NCI-H146 treated with DMSO at 0.1 percent for 48 hours (cell line): ENCODE measurements around the gene MTNR1B.

Experiments used
- DNase-seq: peaks from one replicate; lab custom pipeline; 2025; ENCODE audit not compliant: unreplicated experiment; lab: John Stamatoyannopoulos, UW

The MTNR1B gene

DNA sequence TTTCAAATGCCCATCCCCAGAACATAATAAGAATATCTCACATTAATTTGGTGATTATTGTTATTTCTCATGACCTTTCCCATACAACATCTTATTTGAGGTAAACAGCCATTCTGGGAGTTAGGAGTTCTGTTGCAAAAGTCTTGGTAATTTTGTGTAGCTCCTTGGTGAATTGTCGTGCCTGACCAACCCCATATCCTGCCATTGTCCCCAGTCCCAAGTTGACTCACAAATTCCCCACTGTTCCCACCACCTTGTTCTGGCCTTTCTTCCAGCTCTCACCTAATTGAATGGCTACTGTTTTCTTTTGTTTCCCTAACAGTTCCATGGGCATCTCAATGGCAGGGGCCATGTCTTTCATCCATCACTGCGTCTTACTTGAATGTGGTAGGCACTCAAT, 8.0 kb downstream of the MTNR1B start:
- DNase-seq, result no peak

DNA sequence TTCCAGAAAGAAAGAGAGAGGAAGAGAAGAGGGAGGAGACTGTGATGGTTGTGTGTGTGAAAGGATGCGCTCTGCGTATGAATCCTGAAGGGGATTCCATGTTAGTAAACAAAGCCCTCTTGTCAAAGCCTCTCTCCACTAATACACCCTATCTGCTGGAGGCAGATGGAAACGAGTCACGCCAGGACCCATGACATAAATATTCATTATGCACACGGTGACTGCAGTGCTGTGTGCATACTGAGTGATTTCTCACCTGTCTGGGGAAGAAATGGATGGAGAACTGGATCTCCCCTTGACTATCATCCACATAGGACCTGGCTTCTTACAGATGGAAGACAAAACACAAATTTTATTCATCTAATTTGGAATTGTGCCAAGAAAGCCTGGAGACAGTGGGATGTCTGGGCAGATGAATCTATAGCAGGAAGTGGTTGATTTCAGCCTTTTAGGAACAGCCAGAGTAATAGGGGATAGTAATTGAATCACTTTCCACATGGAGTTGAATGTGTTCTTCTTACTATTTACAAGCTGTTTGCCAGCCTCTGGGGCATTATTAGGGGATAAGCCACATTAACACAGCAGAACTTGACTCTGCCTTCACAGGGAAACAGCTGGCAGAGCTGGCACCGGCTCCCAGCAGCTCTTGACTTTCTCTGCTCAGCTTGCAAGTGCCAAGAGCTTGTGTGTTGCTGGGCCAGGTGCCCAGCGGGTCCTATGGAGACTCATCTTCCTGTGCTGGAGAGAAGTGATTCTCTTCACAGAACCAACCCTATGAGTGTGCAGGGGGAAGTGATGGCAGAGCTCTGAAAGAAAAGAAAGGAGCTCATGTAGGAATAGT, 9.0 kb downstream of the MTNR1B start:
- DNase-seq, result peak; percentile 11

DNA sequence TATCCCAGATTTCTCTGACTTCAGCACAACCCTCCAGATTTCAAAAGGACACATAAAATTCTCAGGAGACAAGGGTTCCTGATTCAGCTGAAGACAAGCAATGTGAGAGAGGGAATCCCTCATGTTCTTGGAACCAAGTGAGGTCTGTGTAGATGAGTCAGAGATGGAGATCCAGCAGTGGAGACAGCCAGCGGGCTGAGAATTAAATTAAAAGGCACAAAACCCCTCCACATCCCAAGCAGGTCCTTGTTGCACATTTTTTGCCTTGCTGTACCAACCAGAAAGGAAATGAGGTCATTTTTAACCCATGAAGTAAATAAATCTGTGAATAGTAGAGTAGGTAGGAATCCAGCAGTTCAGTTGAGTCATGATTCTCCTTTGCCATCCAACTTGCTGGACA, 9.7 kb downstream of the MTNR1B start:
- no peak for DNase-seq

DNA sequence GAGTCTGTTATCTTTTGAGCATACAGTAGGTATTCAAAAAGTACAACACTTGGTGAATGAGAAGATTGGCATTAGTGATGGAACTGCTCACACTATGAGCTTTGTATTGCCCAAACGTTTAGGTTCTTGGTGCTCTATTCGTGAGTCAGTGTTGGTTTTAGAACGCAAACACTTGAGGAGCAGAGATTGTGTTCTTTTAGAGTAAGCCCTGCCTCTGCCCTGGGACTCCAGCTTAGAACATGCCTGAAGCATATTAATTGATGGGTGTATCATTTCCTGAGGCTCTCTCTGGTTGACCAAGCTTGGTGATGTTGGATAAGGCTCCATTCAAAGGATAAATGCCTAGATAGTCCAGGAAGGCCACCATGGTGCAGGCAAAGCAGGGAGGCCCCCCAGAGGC, 10.9 kb downstream of the MTNR1B start:
- no peak for DNase-seq

DNA sequence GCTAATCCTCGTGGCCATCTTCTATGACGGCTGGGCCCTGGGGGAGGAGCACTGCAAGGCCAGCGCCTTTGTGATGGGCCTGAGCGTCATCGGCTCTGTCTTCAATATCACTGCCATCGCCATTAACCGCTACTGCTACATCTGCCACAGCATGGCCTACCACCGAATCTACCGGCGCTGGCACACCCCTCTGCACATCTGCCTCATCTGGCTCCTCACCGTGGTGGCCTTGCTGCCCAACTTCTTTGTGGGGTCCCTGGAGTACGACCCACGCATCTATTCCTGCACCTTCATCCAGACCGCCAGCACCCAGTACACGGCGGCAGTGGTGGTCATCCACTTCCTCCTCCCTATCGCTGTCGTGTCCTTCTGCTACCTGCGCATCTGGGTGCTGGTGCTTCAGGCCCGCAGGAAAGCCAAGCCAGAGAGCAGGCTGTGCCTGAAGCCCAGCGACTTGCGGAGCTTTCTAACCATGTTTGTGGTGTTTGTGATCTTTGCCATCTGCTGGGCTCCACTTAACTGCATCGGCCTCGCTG, 12.1 kb downstream of the MTNR1B start:
- no peak for DNase-seq

DNA sequence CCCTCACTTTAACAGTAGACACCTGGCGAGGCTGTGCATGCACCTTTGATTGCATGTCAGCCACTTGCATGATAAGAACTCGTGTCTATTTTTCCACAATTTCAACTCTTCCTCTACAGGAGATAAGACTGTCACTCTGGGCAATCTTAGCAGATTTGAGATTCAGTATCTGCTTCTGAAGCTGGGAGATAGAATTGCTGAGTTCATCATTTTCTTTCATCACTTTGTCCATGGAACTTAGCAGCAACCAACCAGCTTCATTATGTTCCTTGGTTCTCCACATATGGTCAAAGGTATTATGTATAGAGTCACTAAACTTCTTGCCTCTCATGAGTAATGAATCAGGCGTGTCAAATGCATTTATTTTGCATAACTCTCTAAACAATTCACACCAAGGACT, 17.1 kb downstream of the MTNR1B start:
- no peak for DNase-seq

DNA sequence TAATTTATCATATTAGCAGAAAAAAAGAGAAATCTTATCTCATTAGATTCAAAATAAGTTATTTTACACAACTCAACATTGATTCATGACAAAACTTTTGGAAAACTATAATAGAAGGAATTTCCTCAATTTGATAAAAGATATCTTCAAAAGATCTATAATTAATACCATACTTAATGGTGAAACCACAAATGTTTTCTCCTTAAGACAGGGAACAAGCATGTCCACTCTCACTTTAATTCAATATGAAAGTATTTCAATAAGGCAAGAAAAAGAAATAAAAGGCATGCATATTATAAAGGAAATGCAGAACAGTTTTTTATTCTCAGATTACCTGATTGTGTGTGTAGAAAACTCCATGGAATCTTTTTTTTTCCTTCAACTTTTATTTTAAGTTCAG, 23.6 kb downstream of the MTNR1B start:
- no peak for DNase-seq

DNA sequence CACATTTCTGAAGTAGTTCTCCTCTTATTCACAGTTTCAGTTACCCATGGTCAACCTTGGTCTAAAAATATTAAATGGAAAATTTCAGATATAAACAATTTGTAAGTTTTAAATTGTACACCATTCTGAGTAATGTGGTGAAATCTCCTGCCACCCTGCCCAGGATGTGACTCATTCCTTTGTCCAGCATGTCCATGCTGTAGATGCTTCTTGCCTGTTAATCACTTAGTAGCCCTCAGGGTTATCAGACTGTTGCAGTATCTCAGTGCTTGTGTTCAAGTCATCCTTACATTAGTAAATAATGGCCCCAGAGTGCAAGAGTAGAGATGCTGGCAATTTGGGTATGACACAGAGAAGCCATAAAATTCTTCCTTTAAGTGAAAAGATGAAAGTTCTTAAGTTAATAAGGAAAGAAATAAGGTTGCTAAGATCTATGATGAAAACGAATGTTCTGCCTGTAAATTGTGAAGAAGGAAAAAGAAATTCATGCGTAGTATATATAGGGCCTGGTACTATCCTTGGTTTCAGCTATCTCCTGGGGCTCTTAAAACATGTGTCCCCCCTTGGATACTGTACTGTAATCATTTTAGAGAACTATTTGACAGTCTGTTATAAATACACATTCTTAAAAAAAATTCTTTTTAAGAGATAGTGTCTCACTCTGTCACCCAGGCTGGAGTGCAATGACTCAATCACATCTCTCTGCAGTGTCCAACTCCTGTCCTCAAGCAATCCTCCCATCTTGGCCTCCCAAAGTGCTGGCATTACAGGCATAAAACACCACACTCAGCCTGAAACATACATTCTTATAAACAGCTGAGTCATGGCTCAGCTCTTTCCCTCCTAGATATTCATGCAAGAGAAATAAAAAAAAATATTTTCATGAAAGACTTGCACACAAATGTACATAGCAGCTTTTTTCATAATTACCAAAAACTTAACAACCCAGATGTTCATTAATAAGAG, 31.3 kb downstream of the MTNR1B start:
- no peak for DNase-seq

DNA sequence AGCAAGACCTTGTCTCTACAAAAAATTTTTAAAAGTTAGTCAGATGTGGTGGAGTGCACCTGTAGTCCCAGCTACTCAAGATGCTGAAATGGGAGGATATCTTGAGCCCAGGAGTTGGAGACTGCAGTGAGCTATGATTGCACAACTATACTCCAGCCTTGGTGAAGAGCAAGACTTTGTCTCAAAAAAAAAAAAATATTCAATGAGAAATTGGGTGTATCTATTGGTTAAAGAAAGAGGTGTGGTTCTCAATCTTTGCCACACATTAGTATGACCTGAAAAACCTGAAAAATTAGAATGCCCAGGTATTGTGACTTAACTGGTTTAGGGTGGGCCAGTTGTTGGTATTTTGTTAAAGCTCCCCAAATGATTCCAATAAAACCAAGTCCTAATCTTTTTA, 32.4 kb downstream of the MTNR1B start:
- no peak for DNase-seq

DNA sequence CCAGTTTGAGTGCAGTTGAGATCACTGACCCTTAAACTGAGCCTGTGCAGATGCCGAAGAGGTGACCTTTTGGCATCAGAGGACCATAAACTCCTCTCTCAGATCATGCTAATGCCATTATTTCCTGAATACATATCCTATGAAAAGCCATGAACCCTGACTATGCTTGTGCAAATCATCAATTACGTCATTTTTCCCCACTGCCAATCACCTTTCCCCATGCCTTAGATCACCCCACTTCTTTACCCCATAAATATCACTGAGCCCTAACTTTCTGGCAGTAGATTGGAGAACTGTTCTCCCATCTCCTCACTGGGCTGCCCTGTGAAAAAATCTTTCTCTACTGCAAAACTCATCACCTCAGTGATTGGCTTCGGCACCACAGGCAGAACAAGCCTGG, 32.9 kb downstream of the MTNR1B start:
- no peak for DNase-seq

DNA sequence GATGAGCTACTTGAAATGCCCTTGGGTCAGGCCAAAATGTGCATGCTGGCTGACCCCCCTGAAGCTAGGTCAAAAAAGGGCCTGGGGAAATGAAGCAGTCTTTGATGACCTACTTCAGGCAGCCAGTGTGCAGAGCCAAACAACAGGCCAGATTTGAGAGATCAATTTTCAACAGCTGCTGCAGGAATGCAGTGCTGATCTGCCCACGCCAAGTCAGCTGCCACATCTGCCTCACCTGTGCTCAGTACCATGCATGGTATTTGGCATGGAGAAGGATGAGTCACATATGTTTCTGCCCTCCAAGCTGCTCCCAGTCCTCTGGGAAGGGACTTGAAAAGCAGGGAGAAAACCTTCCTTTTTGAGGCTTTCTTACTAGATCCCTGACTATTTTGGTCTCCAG, 35.8 kb downstream of the MTNR1B start:
- no peak for DNase-seq

DNA sequence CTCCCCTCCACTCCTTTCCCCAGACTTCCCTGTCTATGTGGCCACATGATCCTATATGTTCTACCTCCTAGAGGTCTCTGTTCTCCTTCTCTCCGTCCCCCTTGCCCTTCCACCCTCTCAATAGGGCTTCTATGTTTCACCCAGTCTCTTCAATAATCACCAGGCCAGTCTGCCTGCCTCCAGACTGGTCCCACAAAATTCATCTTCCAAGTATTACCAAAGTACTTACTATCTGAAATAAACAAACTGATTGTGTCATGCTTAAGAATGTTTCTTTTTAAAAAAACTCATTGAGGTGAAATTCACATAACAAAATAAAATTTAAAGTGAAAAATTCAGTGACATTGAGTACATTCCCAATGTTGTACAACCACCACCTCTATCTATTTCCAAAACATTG, 44.2 kb downstream of the MTNR1B start:
- DNase-seq, result no peak

DNA sequence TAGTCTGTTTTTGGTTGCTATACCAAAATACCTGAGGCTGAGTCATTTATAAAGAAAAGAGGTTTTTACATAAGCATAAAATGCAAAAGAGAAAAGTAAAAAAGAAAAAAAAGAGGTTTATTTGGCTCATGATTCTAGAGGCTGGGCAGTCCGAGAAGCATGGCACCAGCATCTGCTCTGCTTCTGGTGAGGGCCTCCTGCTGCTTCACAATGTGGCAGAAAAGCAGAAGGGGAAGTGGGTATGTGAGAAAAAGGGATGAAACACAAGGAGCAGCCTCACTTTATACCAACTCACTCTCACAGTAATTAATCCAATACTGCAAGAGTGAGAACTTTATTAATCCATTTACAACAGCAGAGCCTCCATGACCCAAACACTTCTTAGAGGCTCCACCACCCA, 47.1 kb downstream of the MTNR1B start:
- no peak for DNase-seq

DNA sequence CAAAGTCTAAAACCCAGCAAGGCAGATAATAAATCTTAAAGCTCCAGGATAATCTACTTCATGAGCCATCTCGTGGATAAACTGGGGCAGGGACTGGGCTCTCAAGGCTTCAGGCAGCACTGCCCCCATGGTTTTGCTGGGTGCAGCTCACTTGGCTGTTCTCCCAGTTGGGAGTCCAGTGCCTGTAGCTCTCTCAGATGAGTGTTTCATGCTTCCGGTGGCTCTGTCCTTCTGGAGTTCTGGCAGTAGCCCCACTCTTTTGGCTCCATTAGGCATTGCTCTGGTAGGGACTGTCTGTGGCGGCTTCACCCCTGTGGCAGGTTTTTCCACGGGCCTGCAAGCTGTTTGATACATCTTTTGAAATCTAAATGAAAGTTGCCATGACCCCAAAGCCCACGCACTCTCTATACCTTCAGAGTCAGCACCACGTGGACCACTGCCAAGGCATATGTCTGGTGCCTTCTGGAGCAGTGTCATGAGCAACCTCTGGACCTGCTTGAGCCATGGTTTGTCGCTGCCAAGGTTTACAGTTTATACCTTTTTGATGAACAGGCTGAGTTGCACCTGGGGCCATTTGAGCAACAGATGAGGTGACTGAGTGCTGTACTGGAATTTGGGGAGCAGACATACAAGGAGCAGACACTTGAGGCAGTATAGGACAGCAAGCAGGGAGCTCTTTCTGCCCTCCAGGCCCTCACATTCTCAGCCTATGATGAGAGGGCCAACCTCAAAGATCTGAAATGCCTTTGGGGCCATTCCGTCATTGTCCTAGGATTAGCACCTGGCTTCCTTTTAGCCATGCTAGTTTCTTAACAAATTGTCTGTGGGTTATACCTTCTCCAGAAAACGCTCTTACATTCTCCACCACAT, 48.6 kb downstream of the MTNR1B start:
- DNase-seq, result no peak

DNA sequence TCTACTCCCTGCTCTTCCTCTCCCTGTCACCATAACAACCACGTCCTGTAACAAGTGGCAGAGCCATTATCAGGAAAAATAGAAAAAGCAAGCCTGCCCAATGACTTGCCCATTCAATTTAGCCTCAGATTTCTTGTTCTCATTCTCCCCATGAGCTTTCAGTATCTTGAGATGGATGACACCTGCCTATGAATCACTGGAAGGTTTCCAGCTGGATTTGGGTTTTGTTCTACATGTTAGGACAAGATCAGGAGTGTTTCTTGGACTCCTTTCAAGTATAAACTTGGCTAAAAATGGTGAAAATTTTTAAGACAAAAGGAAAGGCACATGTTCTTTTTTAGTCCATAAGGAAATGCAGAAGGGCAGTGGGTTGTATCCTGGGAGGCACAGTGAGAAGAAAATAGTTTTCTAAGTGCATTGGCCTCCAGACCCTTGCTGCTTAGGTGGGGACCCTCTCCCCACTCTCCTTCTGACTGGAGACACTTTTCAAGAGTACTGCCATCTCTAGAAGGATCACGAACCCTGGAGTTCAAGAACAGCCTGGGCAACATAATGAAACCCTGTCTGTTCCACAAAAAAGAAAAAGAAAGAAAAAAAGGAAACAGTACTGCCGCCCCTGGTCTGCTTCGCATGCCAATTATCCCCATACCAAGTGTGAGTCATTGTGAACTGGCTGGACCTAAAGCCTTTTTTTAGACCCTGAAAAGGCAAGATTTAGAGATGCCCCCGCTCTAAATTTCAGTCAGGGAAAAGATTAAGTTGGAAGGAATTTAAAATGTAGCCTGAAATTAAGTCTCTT, 51.0 kb downstream of the MTNR1B start:
- no peak for DNase-seq

DNA sequence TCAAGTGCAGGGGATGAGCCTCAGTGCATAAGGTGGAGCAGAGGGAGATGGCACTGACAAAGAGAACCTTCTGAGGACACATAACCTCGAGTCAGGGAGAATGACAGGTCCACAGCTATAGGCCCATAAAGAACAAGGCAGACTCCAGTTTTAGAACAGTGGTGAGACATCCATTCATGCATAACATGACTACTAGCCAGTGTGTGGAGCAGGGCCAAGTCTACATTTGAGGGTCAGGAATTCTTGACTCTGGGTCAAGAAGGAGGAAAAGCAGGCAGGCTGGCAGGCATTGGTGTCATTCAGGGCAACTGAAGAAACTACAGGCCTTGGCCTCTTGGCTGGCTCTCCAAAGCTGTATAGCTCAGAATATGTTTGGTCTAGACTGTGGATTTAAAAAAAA, 54.9 kb downstream of the MTNR1B start:
- DNase-seq, result no peak

DNA sequence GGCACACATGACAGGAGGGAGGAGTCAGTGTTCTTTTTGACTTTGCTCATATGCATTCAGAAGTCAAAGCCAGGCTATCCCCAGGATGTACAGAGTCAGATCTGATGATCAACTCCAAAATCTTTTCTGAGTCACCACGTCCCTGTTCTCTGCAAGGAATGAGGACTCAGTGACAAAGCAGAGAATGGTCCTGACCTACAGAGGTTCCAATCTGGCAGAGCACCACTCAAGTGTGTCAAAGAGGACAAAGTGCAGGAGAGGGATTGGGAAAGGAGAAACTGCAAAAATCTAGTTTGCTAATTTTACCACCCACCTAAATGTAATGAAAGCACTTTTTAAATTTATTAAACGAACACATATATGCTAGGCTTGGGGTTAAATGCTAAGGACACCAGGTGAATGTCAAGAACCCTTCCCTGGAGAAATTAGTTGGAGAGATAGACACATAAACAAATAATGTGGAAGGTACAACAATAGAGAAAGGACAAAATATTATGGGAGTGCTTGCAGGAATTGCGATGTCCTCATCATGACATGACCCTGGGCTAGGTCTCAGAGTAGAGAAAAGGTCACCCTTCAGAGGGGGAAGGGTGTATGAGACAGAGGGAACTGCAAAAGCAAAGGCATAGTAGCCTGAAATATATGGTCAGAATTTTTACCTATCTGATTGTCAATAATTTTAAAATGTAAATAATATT, 56.3 kb downstream of the MTNR1B start:
- DNase-seq, result no peak

DNA sequence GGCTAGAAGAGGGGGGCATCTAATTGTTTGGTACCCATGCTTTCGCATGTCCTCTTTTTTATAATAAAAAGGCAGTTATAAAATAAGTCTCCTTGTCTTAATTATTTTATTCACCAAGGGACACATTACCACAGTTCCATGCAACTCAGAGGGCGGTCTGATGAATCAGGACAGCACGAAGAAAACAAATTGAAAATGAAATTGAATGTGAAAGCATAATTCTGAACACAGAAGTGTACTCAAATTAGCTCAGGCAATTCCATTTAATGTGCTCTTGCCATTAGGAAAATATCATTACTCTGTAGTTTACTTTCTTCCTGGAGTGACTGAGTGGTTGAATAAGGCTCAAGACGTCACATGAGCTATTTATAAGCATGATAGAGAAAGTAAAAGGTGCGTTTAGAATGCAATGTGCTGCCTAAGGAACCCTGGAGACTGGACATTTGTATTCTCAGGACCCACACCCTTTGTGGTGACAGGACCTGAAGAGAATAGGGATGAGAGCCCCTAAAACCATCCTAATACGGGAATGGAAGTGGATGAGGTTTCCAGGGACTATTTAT, 59.6 kb downstream of the MTNR1B start:
- DNase-seq, result no peak

DNA sequence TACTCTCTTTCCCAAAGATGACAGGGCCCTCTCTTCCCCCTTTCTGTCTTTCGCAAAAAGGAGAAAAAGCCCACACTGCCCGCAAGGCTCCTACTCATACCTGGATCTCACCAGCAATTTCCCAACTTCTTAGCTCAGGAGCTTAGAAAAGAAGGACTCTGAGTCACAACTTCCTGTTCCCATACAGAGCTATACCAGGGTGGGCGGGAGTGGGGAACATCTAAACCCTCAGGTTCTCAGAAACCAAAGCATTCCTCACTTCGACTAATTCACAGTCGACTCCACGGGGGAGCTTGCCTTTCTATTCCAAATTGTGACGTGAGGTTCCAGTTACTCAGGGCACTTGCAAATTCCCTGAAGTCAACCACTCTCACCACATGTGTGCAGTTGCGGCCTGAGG, 61.9 kb downstream of the MTNR1B start:
- DNase-seq, result no peak
